ENCODE measurements around the gene HCLS1.
"Not testable (repeated sequence)": the region's sequence is repeated elsewhere in the genome, so short reads cannot be mapped to it uniquely, and the experiment has no call there.

The HCLS1 gene, protein sequence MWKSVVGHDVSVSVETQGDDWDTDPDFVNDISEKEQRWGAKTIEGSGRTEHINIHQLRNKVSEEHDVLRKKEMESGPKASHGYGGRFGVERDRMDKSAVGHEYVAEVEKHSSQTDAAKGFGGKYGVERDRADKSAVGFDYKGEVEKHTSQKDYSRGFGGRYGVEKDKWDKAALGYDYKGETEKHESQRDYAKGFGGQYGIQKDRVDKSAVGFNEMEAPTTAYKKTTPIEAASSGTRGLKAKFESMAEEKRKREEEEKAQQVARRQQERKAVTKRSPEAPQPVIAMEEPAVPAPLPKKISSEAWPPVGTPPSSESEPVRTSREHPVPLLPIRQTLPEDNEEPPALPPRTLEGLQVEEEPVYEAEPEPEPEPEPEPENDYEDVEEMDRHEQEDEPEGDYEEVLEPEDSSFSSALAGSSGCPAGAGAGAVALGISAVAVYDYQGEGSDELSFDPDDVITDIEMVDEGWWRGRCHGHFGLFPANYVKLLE

DNA sequence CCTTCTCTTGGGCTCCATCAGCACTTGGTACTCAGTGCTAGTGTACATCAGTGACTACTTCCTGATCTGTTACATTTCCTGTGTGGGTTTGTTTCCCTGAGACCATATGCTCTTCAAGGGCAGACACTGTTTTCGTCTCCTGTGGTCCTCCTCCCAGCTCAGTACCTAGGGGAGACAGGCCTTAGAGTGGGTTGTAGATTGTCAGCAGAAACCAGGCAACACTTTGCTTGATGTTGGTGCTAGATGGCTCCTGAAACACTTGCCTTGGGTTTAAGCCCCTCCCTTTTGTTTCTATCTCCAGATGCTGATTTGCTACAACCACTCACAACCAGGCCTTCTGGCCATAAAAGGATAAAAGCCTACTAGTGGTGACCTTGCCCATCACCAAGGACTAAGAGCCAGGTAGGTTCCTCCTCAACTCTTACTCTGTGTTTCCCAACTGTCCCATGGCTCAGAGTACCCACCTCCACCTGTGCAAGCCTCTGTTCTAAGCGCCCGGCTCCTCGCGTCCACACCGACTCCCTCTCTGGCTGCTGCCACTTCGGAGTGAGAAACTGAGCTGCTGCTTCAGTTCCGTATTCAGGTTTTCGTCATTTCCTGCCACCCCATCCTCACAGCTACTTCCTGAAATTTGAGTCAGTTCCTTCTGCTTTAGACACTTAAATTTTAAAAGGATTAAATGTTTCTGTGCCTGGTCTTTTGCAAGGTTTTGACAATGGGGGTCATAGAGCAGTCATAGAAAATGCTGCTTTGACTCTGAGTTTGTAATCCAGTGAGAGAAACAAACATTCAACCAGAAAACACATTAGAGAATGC, at the start of gene HCLS1:
Gene HCLS1 (minus strand): TSS at position 548 of the 816 bp plus-strand sequence. CDS start 2,556 bp downstream, outside the sequence.
- no peak for DNase-seq

DNA sequence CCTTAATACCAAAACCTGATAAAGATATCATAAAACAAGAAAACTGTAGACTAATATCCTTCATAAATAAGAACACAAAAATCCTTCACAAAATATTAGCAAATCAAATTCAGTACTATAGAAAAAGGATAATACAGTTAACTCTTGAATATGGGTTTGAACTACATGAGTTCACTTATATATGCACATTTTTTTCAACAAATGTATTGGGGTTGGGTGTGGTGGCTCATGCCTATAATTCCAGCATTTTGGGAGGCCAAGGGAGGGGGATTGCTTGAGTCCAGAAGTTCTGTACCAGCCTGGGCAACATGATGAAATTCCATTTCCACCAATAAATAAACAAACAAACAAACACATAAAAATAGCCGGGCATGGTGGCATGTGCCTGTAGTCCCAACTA, 49.6 kb upstream of the HCLS1 start:
- DNase-seq = no peak

- DNase-seq = no peak
Observed at GRCh38 chr3:121707531-121708273, 47.0 kb upstream of the HCLS1 start.

DNA sequence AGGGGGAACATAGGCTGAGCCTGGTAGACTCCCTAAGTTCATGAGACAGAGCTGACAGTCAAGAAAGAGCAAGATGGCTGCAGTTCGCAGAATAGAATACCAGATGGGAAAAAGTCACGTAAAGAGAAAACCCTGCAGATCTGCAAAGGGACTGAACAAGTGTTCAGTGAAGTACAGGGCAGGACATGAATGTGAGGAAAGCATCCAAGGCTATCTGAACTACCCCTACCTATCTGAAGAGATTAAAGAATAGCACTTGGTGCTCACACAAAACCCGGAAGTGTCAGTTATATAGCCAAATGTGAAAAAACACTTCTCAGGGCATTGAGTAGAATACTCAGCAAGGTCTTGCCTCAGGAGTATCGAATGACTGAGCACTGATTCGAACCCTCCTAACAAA, 44.8 kb upstream of the HCLS1 start:
- no peak for DNase-seq

DNA sequence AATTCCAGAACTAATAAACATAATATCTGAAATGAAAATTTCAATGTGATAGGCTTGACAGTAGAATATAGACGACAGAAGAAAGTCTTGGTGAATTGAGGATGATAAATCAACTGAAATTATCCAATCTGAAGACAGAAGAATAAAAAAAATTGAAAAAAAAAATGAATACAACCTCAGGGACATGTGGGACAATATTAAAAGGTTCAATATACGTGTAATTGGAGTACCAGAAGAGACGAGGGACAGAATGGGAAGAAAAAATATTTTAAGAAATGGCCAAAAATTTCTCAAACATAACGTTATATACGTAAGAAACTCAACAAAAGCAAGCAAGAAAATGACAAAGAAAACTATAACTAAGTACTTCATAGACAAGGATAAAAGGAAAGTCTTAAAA, 43.3 kb upstream of the HCLS1 start:
- DNase-seq = no peak

- DNase-seq = no peak
Observed at GRCh38 chr3:121698901-121699300, 38.2 kb upstream of the HCLS1 start.

- no peak for DNase-seq
Observed at GRCh38 chr3:121698476-121698875, 37.8 kb upstream of the HCLS1 start.

- no peak for DNase-seq
Observed at GRCh38 chr3:121696186-121696585, 35.5 kb upstream of the HCLS1 start.

GRCh38 chr3:121692010-121692699, 31.5 kb upstream of the HCLS1 start:
- DNase-seq = no peak

DNA sequence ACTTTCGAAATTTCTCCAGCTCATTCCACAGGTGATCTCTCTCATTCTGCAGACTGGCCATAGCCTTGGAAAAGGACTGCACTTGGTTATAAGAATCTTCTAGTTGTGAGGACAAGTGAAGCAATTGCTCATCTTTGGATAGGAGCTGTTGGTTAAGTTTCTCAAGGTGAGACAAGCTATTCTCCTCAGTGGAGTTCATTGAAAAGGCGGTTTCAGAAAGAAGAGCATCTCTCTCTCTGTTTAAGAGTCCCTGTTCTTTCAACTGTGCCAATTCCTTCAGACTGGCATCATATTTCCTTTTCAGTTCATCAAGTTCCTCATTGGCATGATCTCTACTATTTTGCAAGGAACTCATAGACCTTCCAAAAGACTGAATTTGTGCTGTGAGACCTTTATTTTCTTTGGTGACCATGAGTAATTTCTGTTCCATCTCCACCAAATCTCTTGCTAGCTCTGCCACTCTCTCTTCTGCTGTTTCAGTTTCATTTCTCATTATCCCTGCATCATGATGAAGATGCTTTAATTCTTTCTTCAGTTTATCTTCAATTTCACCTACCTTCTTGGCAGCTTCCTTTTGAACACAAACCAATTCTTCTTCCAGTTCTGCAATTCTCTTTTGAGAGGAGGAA, 30.2 kb upstream of the HCLS1 start:
- DNase-seq = no peak

GRCh38 chr3:121688747-121689146, 28.0 kb upstream of the HCLS1 start:
- not testable (repeated sequence) for DNase-seq

GRCh38 chr3:121681792-121682191, 21.1 kb upstream of the HCLS1 start:
- no peak for DNase-seq

GRCh38 chr3:121677141-121677540, 16.4 kb upstream of the HCLS1 start:
- no peak for DNase-seq

- DNase-seq = no peak
Observed at GRCh38 chr3:121670676-121671075, 10.0 kb upstream of the HCLS1 start.

GRCh38 chr3:121667333-121667732, 6.6 kb upstream of the HCLS1 start:
- no peak for DNase-seq

- no peak for DNase-seq
Observed at GRCh38 chr3:121665488-121665887, 4.8 kb upstream of the HCLS1 start.

GRCh38 chr3:121663171-121663847, 2.6 kb upstream of the HCLS1 start:
- DNase-seq = no peak

DNA sequence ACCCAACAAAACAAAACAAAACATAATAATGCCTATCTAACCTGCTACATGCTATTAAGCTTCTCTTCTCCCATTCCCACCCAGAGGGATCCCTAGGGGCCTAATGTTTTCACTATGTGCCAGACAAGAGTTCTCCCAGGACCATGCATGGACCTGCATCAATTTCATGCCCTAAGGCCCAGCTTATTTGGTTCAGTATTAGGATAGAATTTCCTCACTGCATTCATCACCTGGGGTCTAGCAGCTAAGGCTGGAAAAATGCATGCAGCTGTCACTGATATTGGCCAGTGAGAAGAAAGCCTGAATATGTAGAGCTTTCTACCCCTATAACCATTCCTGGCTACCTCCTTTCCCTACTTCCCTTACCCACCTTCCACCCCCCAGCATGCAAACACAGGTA, 2.0 kb upstream of the HCLS1 start:
- DNase-seq = no peak

DNA sequence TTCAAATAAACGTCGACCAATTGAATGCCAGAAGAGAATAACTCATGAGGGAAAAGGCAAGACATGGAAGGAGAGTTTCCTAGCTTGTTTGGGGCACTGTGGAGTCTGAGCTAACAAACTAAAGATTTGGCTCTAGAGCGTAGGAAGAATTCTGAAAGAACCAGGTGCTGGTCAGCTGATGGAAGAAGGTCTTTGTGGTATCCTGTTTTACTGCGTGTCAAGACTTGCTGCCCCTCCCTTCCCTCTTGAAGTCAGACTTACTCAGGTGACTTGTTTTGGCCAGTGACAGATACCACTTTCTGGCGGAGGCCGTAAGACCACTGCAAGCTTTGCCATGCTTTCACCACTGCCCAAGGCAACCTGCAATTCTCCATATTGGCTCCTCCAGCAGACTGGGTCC, 673 bp upstream of the HCLS1 start:
- no peak for DNase-seq

GRCh38 chr3:121659586-121659985, 1.1 kb downstream of the HCLS1 start:
- DNase-seq = no peak

DNA sequence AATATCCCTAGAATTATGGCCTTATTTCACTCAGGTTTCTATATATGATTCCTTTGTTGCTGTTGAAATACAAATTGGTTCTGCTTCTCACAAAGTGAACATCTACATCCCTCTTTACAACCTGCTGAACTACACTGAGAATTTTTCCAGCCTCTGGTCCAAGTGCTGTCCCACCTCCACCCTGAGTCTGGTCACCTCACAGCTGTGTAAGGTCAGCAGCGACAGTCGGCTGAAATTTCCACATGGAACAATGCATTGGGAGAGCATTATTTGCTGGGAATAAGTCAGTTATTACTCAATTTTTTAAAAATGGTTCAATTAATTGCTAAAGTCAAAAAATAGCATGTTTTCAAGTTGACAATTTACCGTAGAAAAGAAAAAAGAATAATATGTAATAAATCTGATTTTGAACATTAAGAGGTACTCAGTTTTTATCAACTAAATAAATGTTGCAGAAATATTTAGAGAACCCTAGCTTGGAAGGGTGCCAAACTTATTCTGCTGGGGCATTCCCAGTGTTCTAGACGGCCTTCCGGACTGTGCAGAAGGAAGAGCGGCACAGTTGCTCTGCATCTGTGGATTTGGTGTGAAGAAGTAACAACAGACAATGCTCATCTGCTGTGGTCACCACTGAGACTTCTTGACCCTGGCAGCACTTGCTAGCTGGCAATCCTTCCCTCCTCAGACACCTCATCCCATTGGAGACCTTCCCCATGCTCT, 1.8 kb downstream of the HCLS1 start:
- DNase-seq = no peak
